DOHH2 (cell line): Measurements from ENCODE around the gene TTC33.

Source experiments
- EZH2phosphoT487 ChIP-seq: fragments of 200-600 bp; sonication (generic); IDR thresholded peaks from 2 replicates; pipeline ENCODE4 v1.6.1; 2017; ENCODE audit warnings: borderline replicate concordance, mild to moderate bottlenecking, antibody characterized with exemption, low read length, moderate library complexity, mixed read lengths
- TF ChIP-seq, protein P1 (sequence below): fragments of 200-600 bp; sonication (generic); IDR thresholded peaks from one replicate; pipeline ENCODE4 v1.5.1; 2014; ENCODE audit warnings: antibody characterized with exemption, mild to moderate bottlenecking, low read depth, low read length; ENCODE audit not compliant: poor library complexity, severe bottlenecking

- TF ChIP-seq, protein P1, sequence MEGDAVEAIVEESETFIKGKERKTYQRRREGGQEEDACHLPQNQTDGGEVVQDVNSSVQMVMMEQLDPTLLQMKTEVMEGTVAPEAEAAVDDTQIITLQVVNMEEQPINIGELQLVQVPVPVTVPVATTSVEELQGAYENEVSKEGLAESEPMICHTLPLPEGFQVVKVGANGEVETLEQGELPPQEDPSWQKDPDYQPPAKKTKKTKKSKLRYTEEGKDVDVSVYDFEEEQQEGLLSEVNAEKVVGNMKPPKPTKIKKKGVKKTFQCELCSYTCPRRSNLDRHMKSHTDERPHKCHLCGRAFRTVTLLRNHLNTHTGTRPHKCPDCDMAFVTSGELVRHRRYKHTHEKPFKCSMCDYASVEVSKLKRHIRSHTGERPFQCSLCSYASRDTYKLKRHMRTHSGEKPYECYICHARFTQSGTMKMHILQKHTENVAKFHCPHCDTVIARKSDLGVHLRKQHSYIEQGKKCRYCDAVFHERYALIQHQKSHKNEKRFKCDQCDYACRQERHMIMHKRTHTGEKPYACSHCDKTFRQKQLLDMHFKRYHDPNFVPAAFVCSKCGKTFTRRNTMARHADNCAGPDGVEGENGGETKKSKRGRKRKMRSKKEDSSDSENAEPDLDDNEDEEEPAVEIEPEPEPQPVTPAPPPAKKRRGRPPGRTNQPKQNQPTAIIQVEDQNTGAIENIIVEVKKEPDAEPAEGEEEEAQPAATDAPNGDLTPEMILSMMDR = no peak
- no peak for TF ChIP-seq EZH2phosphoT487
Observed at GRCh38 chr5:40655138-40655537, 100.6 kb downstream of the TTC33 start.
